ENCODE data around the gene ZBTB7C.
A peak's percentile ranks its signal among the peaks of the same experiment; 100 is the strongest.

GRCh38 chr18:48133671-48134251 lies 275.4 kb downstream of the ZBTB7C start:
- TF ChIP-seq CTCF (conservative IDR thresholded peaks at IDR 0.05 in 1 of 2, IDR thresholded peaks at IDR 0.05 in 1 of 2; ENCODE audit: extremely low read depth in 1 of 2, insufficient read depth in 1 of 2, low read depth in 1 of 2, low read length in 2 of 2) = peak in 1 of 2 donors; percentile 19
- TF ChIP-seq EZH2 (IDR thresholded peaks at IDR 0.05; ENCODE audit: borderline replicate concordance, low read length) = no peak

Measured in mammary epithelial cell (primary cell).